Choroid plexus epithelial cell (primary cell): ENCODE results near the gene SLC22A14.
"Not testable (repeated sequence)": the region's sequence is repeated elsewhere in the genome, so short reads cannot be mapped to it uniquely, and the experiment has no call there.

ENCODE experiments used
- DNase-seq: peaks from one replicate; pipeline ENCODE4 v3.0.0-alpha.2; 2010; ENCODE audit warnings: low read depth
- H3K4me3 ChIP-seq: 2 replicates; pipeline ENCODE4 v1.5.1; 2011; ENCODE audit warnings: low read depth, mild to moderate bottlenecking, control low read depth, low read length, moderate library complexity
- TF ChIP-seq, protein P1 (sequence below): conservative IDR thresholded peaks from 2 replicates; pipeline ENCODE4 v1.5.1; 2011; ENCODE audit warnings: low read depth, mild to moderate bottlenecking, control low read depth, inconsistent platforms, low read length, moderate library complexity

Gene SLC22A14, protein sequence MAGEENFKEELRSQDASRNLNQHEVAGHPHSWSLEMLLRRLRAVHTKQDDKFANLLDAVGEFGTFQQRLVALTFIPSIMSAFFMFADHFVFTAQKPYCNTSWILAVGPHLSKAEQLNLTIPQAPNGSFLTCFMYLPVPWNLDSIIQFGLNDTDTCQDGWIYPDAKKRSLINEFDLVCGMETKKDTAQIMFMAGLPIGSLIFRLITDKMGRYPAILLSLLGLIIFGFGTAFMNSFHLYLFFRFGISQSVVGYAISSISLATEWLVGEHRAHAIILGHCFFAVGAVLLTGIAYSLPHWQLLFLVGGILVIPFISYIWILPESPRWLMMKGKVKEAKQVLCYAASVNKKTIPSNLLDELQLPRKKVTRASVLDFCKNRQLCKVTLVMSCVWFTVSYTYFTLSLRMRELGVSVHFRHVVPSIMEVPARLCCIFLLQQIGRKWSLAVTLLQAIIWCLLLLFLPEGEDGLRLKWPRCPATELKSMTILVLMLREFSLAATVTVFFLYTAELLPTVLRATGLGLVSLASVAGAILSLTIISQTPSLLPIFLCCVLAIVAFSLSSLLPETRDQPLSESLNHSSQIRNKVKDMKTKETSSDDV

DNA sequence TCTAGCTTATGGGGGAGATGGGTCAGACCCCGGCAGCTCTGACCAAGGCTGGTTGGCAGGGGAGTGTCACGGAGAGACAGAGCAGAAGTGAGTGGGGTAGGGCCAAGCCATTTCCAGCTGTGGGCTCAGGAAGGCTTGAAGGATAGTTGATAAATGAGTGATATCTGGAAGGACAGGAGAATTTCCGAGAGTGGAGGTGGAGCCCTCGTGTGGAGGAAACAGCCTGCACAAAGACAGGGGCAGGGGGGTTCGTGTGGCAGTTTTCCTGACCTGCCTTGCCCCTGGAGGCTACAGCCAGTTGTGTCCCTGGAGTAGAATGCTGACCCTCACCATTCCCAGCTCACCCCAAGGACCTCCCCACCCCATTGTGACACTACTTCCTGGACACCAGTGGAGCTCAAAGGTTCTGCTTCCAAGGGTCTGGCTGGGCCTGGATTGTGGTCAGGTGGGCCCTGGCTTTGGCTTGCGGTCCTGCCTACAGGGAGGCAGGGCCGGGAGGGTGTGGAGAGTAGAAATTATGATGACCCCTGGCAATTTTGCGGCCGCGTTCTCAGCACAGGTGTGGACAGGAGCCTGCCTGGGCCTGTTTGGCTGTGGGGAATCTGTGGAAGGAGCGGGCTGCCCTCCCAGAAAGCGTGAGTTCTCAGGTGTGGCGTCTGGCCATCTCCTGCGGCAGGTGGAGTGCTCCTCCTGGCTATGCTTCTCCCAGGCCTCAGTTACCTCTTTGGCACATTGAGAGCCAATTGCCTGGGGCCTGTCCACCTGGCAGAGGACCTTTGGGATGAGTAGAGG, at the start of gene SLC22A14:
TSS of gene SLC22A14 (plus strand) at position 400 of the 792 bp plus-strand sequence. CDS start 23,733 bp downstream, outside the sequence.
- no peak for DNase-seq
- H3K4me3 ChIP-seq: no peak within 1 kb of the TSS

DNA sequence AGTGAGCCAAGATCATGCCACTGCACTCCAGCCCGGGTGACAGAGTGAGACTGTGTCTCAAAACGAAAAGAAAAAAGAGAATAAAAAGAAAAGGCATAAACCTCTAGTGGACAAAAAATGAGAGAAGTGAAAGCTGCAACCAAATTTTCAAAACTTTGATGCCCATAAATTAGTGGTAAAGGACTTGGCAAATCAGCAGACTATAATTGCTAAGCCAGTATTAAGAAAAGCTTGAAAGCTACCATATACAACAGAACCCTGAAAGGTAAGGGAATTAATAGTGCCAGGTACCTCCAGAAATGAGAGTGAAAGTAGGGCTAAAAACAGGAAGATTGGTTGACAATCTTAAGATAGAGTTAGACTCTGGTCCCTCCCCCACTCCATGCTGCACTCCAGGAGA, 49.4 kb upstream of the SLC22A14 start:
- no peak overlapping the region for H3K4me3 ChIP-seq
- no peak for DNase-seq
- TF ChIP-seq, protein P1, sequence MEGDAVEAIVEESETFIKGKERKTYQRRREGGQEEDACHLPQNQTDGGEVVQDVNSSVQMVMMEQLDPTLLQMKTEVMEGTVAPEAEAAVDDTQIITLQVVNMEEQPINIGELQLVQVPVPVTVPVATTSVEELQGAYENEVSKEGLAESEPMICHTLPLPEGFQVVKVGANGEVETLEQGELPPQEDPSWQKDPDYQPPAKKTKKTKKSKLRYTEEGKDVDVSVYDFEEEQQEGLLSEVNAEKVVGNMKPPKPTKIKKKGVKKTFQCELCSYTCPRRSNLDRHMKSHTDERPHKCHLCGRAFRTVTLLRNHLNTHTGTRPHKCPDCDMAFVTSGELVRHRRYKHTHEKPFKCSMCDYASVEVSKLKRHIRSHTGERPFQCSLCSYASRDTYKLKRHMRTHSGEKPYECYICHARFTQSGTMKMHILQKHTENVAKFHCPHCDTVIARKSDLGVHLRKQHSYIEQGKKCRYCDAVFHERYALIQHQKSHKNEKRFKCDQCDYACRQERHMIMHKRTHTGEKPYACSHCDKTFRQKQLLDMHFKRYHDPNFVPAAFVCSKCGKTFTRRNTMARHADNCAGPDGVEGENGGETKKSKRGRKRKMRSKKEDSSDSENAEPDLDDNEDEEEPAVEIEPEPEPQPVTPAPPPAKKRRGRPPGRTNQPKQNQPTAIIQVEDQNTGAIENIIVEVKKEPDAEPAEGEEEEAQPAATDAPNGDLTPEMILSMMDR: no peak

More for the DNA sequence above, at the start of gene SLC22A14:
- TF ChIP-seq, protein P1: peak; percentile 38

DNA sequence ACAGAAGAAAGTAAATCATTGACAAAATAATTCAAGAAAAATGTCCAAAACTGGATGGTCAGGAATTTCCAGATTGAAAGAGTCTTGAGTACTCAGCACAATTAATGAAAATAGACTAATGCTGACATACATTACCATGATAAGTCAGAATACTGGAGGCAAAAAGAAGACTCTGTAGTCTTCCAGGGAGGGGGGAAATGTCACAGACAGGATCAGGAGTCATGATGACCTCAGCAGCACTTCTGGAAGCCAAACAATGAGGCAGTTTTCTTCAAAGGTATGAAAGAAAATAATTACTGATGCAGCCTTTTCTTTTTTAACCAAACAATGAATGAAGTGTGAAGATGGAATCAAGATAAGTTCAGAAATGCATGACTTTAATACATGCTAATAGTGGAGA, 46.6 kb upstream of the SLC22A14 start:
- TF ChIP-seq, protein P1: no peak
- no peak overlapping the region for H3K4me3 ChIP-seq
- DNase-seq: no peak

DNA sequence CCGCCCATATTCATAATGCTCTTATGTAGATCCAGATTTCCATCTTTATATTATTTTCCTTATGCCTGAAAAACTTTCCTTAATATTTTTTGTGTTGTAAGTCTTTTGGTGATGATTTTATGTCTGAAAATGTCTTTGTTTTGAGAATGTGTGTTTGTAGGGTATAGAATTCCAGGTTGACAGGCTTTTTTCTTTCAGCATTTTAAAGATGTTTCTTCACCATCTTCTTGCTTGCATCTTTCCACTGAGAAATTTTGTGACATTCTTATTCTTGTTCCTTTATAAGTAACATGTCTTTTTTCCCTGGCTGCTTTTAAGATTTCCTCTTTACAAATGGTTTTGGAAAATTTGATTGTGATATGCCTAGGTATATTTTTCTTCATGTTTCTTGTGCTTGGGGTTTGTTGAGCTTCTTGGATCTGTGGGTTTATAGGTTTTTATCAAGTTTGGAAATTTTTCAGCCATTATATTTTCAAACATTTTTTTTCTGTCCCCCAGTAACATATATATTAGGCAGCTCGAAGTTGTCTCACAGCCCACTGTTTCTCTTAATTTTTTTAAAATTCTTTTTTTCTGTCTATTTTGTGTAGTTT, 43.6 kb upstream of the SLC22A14 start:
- H3K4me3 ChIP-seq: no peak overlapping the region
- no peak for DNase-seq
- TF ChIP-seq, protein P1: no peak

DNA sequence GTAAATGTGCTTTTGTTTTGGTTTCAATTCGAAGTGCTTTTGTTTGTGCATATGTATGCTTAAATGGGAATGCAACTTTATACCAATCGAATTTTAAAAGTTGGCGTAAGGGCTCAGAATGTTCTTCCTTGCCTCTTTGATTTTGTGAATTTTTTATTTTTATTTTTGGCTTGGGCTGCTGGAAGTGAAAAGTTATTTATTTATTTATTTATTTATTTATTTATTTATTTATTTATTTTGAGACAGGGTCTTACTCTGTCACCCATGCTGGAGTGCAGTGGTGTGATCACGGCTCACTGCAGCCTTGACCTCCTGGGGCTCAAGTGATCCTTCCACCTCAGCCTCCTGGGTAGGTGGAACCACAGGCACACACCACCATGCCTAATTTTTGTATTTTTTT, 39.3 kb upstream of the SLC22A14 start:
- not testable (repeated sequence) for DNase-seq, H3K4me3 ChIP-seq

DNA sequence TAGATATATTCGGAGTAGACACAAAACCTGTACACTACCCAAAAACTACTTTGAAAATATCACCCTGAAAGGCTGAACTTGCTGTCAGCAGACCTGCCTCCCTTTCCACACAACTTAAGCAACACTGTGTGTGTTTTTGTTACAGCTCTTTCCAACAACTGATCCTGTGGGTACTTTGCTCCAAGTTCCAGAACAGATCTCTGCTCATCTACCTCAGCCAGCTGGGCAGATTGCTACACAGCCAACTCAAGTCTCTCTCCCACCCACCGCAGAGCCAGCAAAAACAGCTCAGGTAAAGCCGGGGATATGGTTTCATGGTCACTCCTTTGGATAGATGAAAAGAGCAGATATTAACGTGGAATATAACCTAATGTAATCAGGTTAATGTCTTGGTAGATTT, 36.2 kb upstream of the SLC22A14 start:
- DNase-seq: peak; percentile 11
- no peak overlapping the region for H3K4me3 ChIP-seq
- TF ChIP-seq, protein P1: no peak
